H1 (cell line): Measurements from ENCODE around the gene RPS6KA4. TPM values are rescaled to one million over a fixed set of nuclear protein-coding genes. Genes with fewer than 3 reads are reported as not detected.

ENCODE experiments used
- CBX5 ChIP-seq: fragments of 300-800, 300-1000 bp; sonication (generic); IDR thresholded peaks from 2 replicates; pipeline ENCODE4 v1.7.1; 2016; ENCODE audit warnings: antibody characterized with exemption, low read length, low read depth
- CTBP2 ChIP-seq: IDR thresholded peaks from 2 replicates; pipeline ENCODE4 v1.7.0; 2011; ENCODE audit warnings: borderline replicate concordance, mild to moderate bottlenecking, moderate library complexity, mixed read lengths, low read length; ENCODE audit not compliant: insufficient read depth, insufficient read length
- KDM4A ChIP-seq: IDR thresholded peaks from one replicate; pipeline ENCODE4 v1.7.1; 2012; ENCODE audit warnings: low read depth, mild to moderate bottlenecking, moderate library complexity, low read length, inconsistent platforms; ENCODE audit not compliant: severe bottlenecking
- MAFK ChIP-seq: IDR thresholded peaks from 2 replicates; pipeline ENCODE4 v1.6.1; 2012; ENCODE audit warnings: low read depth, mild to moderate bottlenecking, improper control_type of control experiment, low read length
- NANOG ChIP-seq: IDR thresholded peaks from 2 replicates; pipeline ENCODE4 v1.6.1; 2011; ENCODE audit warnings: low read length, low read depth, mild to moderate bottlenecking, inconsistent platforms; ENCODE audit not compliant: insufficient read depth, poor library complexity, severe bottlenecking
- RXRA ChIP-seq: IDR thresholded peaks from 2 replicates; pipeline ENCODE4 v1.6.1; 2011; ENCODE audit warnings: low read depth, mild to moderate bottlenecking, low read length, moderate library complexity; ENCODE audit not compliant: insufficient read depth
- polyA plus RNA-seq, 7 experiments: library from polyadenylated mRNA; depleted of rRNA in 3 of 7; stranded (reverse) in 5 of 7; unstranded in 2 of 7; fragments of >200 nt in 5 of 7; fragments of 200-250 nt in 2 of 7; gene quantifications; 1 replicate in 5 of 7; 2 replicates in 1 of 7; 4 replicates in 1 of 7; pipeline versions ENCODE4 v1.2.1 to v1.2.3, GENCODE V29; 2011 to 2013; ENCODE audit warnings: missing spikeins in 2 of 7, mixed read lengths in 2 of 7
- total RNA-seq: library from RNA; stranded (reverse); fragmentation: NEBNext Ultra II Directional; extraction: Animal tissue kit (Norgen Biotek cat#: 25700); gene quantifications from 2 replicates; pipeline ENCODE4 v1.2.1, GENCODE V29; 2021
- TF ChIP-seq, protein P1 (sequence below): IDR thresholded peaks from 2 replicates; pipeline ENCODE4 v1.6.1; 2012; ENCODE audit warnings: inconsistent platforms

Gene RPS6KA4
- total and polyA plus RNA-seq, 2 of the 8 experiments (the other 6 are each of a cell fraction or from before 2014, with no cell fraction given), result 8.2 to 12.6 TPM

- TF ChIP-seq RXRA (no peak), CTBP2 (no peak), CBX5 (no peak), NANOG (no peak), MAFK (no peak), KDM4A (no peak)
- TF ChIP-seq, protein P1, sequence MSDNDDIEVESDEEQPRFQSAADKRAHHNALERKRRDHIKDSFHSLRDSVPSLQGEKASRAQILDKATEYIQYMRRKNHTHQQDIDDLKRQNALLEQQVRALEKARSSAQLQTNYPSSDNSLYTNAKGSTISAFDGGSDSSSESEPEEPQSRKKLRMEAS, result no peak
Observed at GRCh38 chr11:64401775-64402174, 42.8 kb downstream of the RPS6KA4 start (continued).
